Astrocyte (in vitro differentiated cells and primary cell): ENCODE measurements around the gene ZNF804B. TPM values are rescaled to one million over a fixed set of nuclear protein-coding genes. Genes with fewer than 3 reads are reported as not detected.

Experiments used
- DNase-seq: peaks from one replicate; pipeline ENCODE4 v3.0.0-alpha.2; 2010; ENCODE audit warnings: low read depth
- FAIRE-seq: peaks from 2 replicates; lab custom pipeline; 2011; peaks lifted over from hg19 to GRCh38; lab: Jason Lieb, UNC
- H2AFZ ChIP-seq: 2 replicates; pipeline ENCODE4 v1.6.0; 2012; ENCODE audit warnings: low read depth, low read length, inconsistent platforms
- H3K27ac ChIP-seq: 2 replicates; pipeline ENCODE4 v1.5.1; 2011; ENCODE audit warnings: low read depth, low read length, inconsistent platforms
- H3K27me3 ChIP-seq: 2 replicates; pipeline ENCODE4 v1.6.0; 2011; ENCODE audit warnings: low read length, inconsistent platforms; ENCODE audit not compliant: insufficient read depth
- H3K36me3 ChIP-seq: 2 replicates; pipeline ENCODE4 v1.5.1; 2011; ENCODE audit warnings: low read length, inconsistent platforms; ENCODE audit not compliant: insufficient read depth
- H3K4me1 ChIP-seq: 2 replicates; pipeline ENCODE4 v1.5.1; 2011; ENCODE audit warnings: low read length, inconsistent platforms; ENCODE audit not compliant: insufficient read depth
- H3K4me2 ChIP-seq: 2 replicates; pipeline ENCODE4 v1.6.0; 2012; ENCODE audit warnings: low read length, inconsistent platforms
- H3K4me3 ChIP-seq: 2 replicates; pipeline ENCODE4 v1.5.1; 2011; ENCODE audit warnings: low read depth, mild to moderate bottlenecking, low read length, inconsistent platforms; ENCODE audit not compliant: insufficient read depth
- H3K79me2 ChIP-seq: 2 replicates; pipeline ENCODE4 v1.6.0; 2012; ENCODE audit warnings: mild to moderate bottlenecking, low read length, inconsistent platforms; ENCODE audit not compliant: insufficient read depth
- H3K9ac ChIP-seq: 2 replicates; pipeline ENCODE4 v1.6.0; 2012; ENCODE audit warnings: mild to moderate bottlenecking, low read length, inconsistent platforms
- H3K9me3 ChIP-seq: 2 replicates; pipeline ENCODE4 v1.5.1; 2012; ENCODE audit warnings: low read depth, mild to moderate bottlenecking, low read length, inconsistent platforms; ENCODE audit not compliant: insufficient read depth
- H4K20me1 ChIP-seq: 2 replicates; pipeline ENCODE4 v1.6.0; 2012; ENCODE audit warnings: low read length, inconsistent platforms; ENCODE audit not compliant: insufficient read depth
- H3K27ac Mint-ChIP-seq: one replicate; pipeline ENCODE4 v1.8.0; 2021; ENCODE audit warnings: mild to moderate bottlenecking, mixed read lengths; ENCODE audit not compliant: unreplicated experiment
- H3K27me3 Mint-ChIP-seq: one replicate; pipeline ENCODE4 v1.8.0; 2021; ENCODE audit warnings: low read depth, mixed read lengths; ENCODE audit not compliant: unreplicated experiment
- H3K36me3 Mint-ChIP-seq: one replicate; pipeline ENCODE4 v1.8.0; 2021; ENCODE audit warnings: low read depth, mixed read lengths; ENCODE audit not compliant: unreplicated experiment
- H3K4me1 Mint-ChIP-seq: one replicate; pipeline ENCODE4 v1.8.0; 2021; ENCODE audit warnings: low read depth, mixed read lengths; ENCODE audit not compliant: unreplicated experiment
- H3K4me3 Mint-ChIP-seq: one replicate; pipeline ENCODE4 v1.8.0; 2021; ENCODE audit warnings: mild to moderate bottlenecking, moderate library complexity, mixed read lengths; ENCODE audit not compliant: unreplicated experiment
- H3K9me3 Mint-ChIP-seq: one replicate; pipeline ENCODE4 v1.8.0; 2021; ENCODE audit warnings: mild to moderate bottlenecking, mixed read lengths; ENCODE audit not compliant: unreplicated experiment
- EZH2 ChIP-seq: IDR thresholded peaks from 2 replicates; pipeline ENCODE4 v1.6.1; 2012; ENCODE audit warnings: mild to moderate bottlenecking, low read length, inconsistent platforms; ENCODE audit not compliant: insufficient read depth
- total RNA-seq: library from RNA; stranded (reverse); gene quantifications from 2 replicates; pipeline ENCODE4 v1.2.1, GENCODE V29; 2021
- TF ChIP-seq, protein P1 (sequence below): IDR thresholded peaks from 2 replicates; pipeline ENCODE4 v1.5.1; 2011; ENCODE audit warnings: low read depth, mild to moderate bottlenecking, inconsistent platforms, low read length, moderate library complexity; ENCODE audit not compliant: insufficient read depth

ZNF804B gene
- total RNA-seq, 1 donor from 2014 or later: not detected

DNA sequence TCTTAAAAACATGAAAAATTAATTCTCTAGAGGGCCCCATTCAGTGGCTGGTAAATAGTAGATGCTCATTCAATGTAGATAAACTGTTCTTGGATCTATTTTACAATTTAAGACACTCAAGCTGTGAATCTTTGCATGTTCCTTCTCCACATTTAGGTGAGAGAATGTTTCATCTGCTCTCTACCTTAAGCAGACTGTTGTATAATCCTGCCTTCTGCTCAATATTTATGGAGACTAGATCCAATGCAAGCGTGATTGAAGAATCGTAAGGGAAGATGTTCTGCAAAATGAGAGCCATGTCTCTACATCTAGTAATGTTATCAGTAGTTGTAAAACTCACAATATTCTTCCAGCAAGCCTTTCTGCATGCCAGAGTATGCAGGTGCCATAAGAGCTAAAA, 151.0 kb downstream of the ZNF804B start:
- H3K36me3 ChIP-seq: no peaks in the 10 kb centered on the region
- H3K4me2 ChIP-seq: no peak overlapping the region
- Mint-ChIP-seq H3K27ac (no peak overlapping the region), H3K36me3 (no peaks in the 10 kb centered on the region), H3K27me3 (no peaks in the 10 kb centered on the region), H3K4me1 (no peaks in the 10 kb centered on the region), H3K9me3 (no peaks in the 10 kb centered on the region), H3K4me3 (no peak overlapping the region)
- DNase-seq (no peak), FAIRE-seq (no peak)
- no peak for TF ChIP-seq EZH2
- TF ChIP-seq, protein P1, sequence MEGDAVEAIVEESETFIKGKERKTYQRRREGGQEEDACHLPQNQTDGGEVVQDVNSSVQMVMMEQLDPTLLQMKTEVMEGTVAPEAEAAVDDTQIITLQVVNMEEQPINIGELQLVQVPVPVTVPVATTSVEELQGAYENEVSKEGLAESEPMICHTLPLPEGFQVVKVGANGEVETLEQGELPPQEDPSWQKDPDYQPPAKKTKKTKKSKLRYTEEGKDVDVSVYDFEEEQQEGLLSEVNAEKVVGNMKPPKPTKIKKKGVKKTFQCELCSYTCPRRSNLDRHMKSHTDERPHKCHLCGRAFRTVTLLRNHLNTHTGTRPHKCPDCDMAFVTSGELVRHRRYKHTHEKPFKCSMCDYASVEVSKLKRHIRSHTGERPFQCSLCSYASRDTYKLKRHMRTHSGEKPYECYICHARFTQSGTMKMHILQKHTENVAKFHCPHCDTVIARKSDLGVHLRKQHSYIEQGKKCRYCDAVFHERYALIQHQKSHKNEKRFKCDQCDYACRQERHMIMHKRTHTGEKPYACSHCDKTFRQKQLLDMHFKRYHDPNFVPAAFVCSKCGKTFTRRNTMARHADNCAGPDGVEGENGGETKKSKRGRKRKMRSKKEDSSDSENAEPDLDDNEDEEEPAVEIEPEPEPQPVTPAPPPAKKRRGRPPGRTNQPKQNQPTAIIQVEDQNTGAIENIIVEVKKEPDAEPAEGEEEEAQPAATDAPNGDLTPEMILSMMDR: no peak
- H3K4me3 ChIP-seq: no peak overlapping the region
- no peaks in the 10 kb centered on the region for H3K27me3 ChIP-seq
- H3K9ac ChIP-seq: no peak overlapping the region
- no peak overlapping the region for H2AFZ ChIP-seq
- no peaks in the 10 kb centered on the region for H3K9me3 ChIP-seq
- H3K4me1 ChIP-seq: no peaks in the 10 kb centered on the region
- no peak overlapping the region for H3K27ac ChIP-seq
- no peaks in the 10 kb centered on the region for H3K79me2 ChIP-seq
- no peaks in the 10 kb centered on the region for H4K20me1 ChIP-seq

DNA sequence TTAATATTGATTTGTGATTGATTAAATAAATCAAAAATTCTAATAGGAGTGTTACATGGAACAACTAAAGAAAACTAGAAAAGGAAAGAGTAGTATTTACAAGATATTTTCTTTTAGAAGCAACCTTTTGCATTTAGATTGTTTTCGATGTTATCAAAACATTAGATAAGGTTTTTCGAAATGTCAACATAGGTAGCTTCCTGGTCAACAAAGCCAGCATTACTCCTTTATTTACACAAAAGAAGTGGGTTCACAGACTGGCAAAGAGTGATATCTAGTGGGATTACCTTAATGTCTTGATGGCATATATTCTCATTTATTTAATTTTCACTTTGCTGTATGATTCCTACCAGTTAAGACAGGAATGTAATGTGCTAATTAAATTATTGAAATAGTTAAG, 153.4 kb downstream of the ZNF804B start:
- no peaks in the 10 kb centered on the region for H3K36me3 Mint-ChIP-seq
- Histone ChIP-seq H3K4me1 (no peaks in the 10 kb centered on the region), H3K4me2 (no peak overlapping the region), H4K20me1 (no peaks in the 10 kb centered on the region), H2AFZ (no peak overlapping the region), H3K4me3 (no peak overlapping the region), H3K36me3 (no peaks in the 10 kb centered on the region), H3K9ac (no peak overlapping the region), H3K27me3 (no peaks in the 10 kb centered on the region), H3K79me2 (no peaks in the 10 kb centered on the region), H3K9me3 (no peaks in the 10 kb centered on the region), H3K27ac (no peak overlapping the region)
- no peak overlapping the region for H3K27ac Mint-ChIP-seq
- TF ChIP-seq, protein P1: no peak
- no peak for TF ChIP-seq EZH2
- H3K4me3 Mint-ChIP-seq: no peak overlapping the region
- no peak for FAIRE-seq
- no peak for DNase-seq
- no peaks in the 10 kb centered on the region for H3K27me3 Mint-ChIP-seq
- no peaks in the 10 kb centered on the region for H3K4me1 Mint-ChIP-seq
- no peaks in the 10 kb centered on the region for H3K9me3 Mint-ChIP-seq

DNA sequence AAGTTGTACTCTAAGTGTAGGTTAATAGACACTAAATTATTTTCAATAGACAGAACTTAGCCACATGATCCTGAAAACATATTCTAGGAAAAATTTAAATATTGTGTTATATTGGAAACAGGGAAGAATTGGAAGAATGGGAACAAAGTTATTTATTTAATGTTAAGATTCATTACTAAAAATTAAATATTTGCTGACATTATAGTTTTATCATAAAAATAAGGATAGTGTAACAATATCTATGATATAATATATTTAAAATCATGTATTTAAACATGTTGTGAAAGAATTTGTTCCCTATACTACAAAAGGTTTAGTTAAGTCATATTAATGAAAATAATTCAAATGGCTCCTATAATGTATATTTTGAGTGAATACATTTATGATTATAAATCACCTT, 156.1 kb downstream of the ZNF804B start:
- Histone ChIP-seq H3K9ac (no peak overlapping the region), H4K20me1 (no peaks in the 10 kb centered on the region), H3K4me1 (no peaks in the 10 kb centered on the region), H3K27ac (no peak overlapping the region), H3K4me3 (no peak overlapping the region), H3K9me3 (no peaks in the 10 kb centered on the region), H2AFZ (no peak overlapping the region), H3K4me2 (no peak overlapping the region), H3K79me2 (no peaks in the 10 kb centered on the region), H3K27me3 (no peaks in the 10 kb centered on the region), H3K36me3 (no peaks in the 10 kb centered on the region)
- H3K36me3 Mint-ChIP-seq: no peaks in the 10 kb centered on the region
- no peak overlapping the region for H3K27ac Mint-ChIP-seq
- H3K4me3 Mint-ChIP-seq: no peak overlapping the region
- TF ChIP-seq EZH2: no peak
- TF ChIP-seq, protein P1: no peak
- H3K9me3 Mint-ChIP-seq: no peaks in the 10 kb centered on the region
- DNase-seq (no peak), FAIRE-seq (no peak)
- no peaks in the 10 kb centered on the region for H3K27me3 Mint-ChIP-seq
- no peaks in the 10 kb centered on the region for H3K4me1 Mint-ChIP-seq
